H1 (cell line): ENCODE results near the gene KRT83. TPM values are rescaled to one million over a fixed set of nuclear protein-coding genes. Genes with fewer than 3 reads are reported as not detected.
"Not testable (repeated sequence)": the region's sequence is repeated elsewhere in the genome, so short reads cannot be mapped to it uniquely, and the experiment has no call there.

Experiments used
- CTCF ChIA-PET: fragments of 300-600 bp; sonication (Branson Sonifier 250); formaldehyde crosslinking; loops from one replicate; lab custom pipeline; 2021; ENCODE audit not compliant: partially characterized antibody; lab: Charles Lee
- POLR2A ChIA-PET: fragments of 300-600 bp; sonication (Branson Sonifier 250); formaldehyde crosslinking; loops from one replicate; lab custom pipeline; 2021; ENCODE audit warnings: inconsistent platforms; ENCODE audit not compliant: partially characterized antibody; lab: Charles Lee
- DNase-seq, 2 experiments: peaks; one replicate each; pipeline versions ENCODE4 v3.0.0 to v3.0.0-alpha.2; 2010 to 2022; ENCODE audit warnings: low spot score in 2 of 2, low read depth in 1 of 2, mixed read lengths in 1 of 2
- FAIRE-seq: peaks from 2 replicates; lab custom pipeline; 2011; peaks lifted over from hg19 to GRCh38; lab: Jason Lieb, UNC
- H2AFZ ChIP-seq: 2 replicates; pipeline ENCODE4 v1.8.1; 2012; ENCODE audit warnings: low read length, inconsistent platforms
- H2AK5ac ChIP-seq: 2 replicates; pipeline ENCODE4 v1.6.1; 2013; ENCODE audit warnings: low read depth, low read length
- H2BK120ac ChIP-seq: replicated peaks from 2 replicates; pipeline ENCODE3; 2013; ENCODE audit warnings: low read depth, low read length, inconsistent platforms
- H2BK12ac ChIP-seq: 2 replicates; pipeline ENCODE4 v1.6.1; 2013; ENCODE audit warnings: low read depth, low read length
- H2BK15ac ChIP-seq: 2 replicates; pipeline ENCODE4 v1.6.1; 2013; ENCODE audit warnings: low read length
- H2BK20ac ChIP-seq: 2 replicates; pipeline ENCODE4 v1.6.1; 2013; ENCODE audit warnings: low read length
- H2BK5ac ChIP-seq: 2 replicates; pipeline ENCODE4 v1.6.1; 2013; ENCODE audit warnings: low read depth, low read length
- H3K14ac ChIP-seq: 2 replicates; pipeline ENCODE4 v1.6.1; 2013; ENCODE audit warnings: inconsistent platforms; ENCODE audit not compliant: insufficient read length
- H3K18ac ChIP-seq: 2 replicates; pipeline ENCODE4 v1.6.1; 2013; ENCODE audit warnings: low read length; ENCODE audit errors: extremely low read depth
- H3K23ac ChIP-seq: 2 replicates; pipeline ENCODE4 v1.6.1; 2013; ENCODE audit warnings: inconsistent platforms; ENCODE audit not compliant: insufficient read length
- H3K23me2 ChIP-seq: 2 replicates; pipeline ENCODE4 v1.6.1; 2013; ENCODE audit warnings: low read depth, low read length
- H3K27ac ChIP-seq: 2 replicates; pipeline ENCODE4 v1.6.1; 2011; ENCODE audit warnings: low read depth, low read length, inconsistent platforms
- H3K27me3 ChIP-seq, 4 experiments: replicated peaks in 1 of 4; 1 replicate in 1 of 4; 2 replicates in 3 of 4; pipeline versions ENCODE4 v1.6.1 to v1.8.1; 2011 to 2013; ENCODE audit warnings: low read length in 3 of 4, mild to moderate bottlenecking in 3 of 4, inconsistent platforms in 2 of 4, mixed read lengths in 2 of 4, moderate library complexity in 1 of 4; ENCODE audit not compliant: control insufficient read depth in 3 of 4, insufficient read depth in 3 of 4; ENCODE audit errors: extremely low read depth in 1 of 4
- H3K36me3 ChIP-seq, 4 experiments: 2 replicates each; pipeline versions ENCODE4 v1.6.1 to v1.8.1; 2011 to 2013; ENCODE audit warnings: mild to moderate bottlenecking in 4 of 4, low read length in 3 of 4, moderate library complexity in 2 of 4, control low read depth in 1 of 4, inconsistent platforms in 1 of 4; ENCODE audit not compliant: insufficient read depth in 4 of 4, control insufficient read depth in 2 of 4
- H3K4ac ChIP-seq: replicated peaks from 2 replicates; pipeline ENCODE3; 2013; ENCODE audit warnings: low read length, low read depth, mixed read lengths, inconsistent platforms; ENCODE audit not compliant: insufficient read length
- H3K4me1 ChIP-seq, 4 experiments: replicated peaks in 1 of 4; 1 replicate in 1 of 4; 2 replicates in 3 of 4; pipeline versions ENCODE4 v1.6.1 to v1.8.1; 2011 to 2013; ENCODE audit warnings: low read length in 3 of 4, inconsistent platforms in 2 of 4, mixed read lengths in 1 of 4; ENCODE audit not compliant: insufficient read depth in 4 of 4, control insufficient read depth in 3 of 4
- H3K4me2 ChIP-seq, 2 experiments: 2 replicates each; pipeline versions ENCODE4 v1.6.1 to v1.8.1; 2011 to 2013; ENCODE audit warnings: low read depth in 2 of 2, low read length in 2 of 2, control low read depth in 1 of 2, inconsistent platforms in 1 of 2, mild to moderate bottlenecking in 1 of 2; ENCODE audit not compliant: insufficient read depth in 1 of 2
- H3K4me3 ChIP-seq, 4 experiments: fragments of 200-600, 300-600 bp in 1 of 4; sonication (generic), shearing (Covaris generic), sonication (Bioruptor Twin) in 1 of 4; 2 replicates each; pipeline versions ENCODE4 v1.5.1 to v1.8.1; 2011 to 2016; ENCODE audit warnings: low read length in 4 of 4, low read depth in 3 of 4, control low read depth in 2 of 4, inconsistent platforms in 2 of 4, mild to moderate bottlenecking in 2 of 4, mixed read lengths in 1 of 4, moderate library complexity in 1 of 4; ENCODE audit not compliant: insufficient read depth in 2 of 4; ENCODE audit errors: extremely low read depth in 1 of 4
- H3K56ac ChIP-seq: replicated peaks from 2 replicates; pipeline ENCODE3; 2013; ENCODE audit warnings: low read depth, mild to moderate bottlenecking, mixed read lengths, low read length, inconsistent platforms; ENCODE audit not compliant: insufficient read length
- H3K79me1 ChIP-seq: 2 replicates; pipeline ENCODE4 v1.6.1; 2013; ENCODE audit warnings: low read depth, low read length, control low read depth
- H3K79me2 ChIP-seq, 2 experiments: 2 replicates each; pipeline versions ENCODE4 v1.6.1 to v1.8.1; 2012 to 2013; ENCODE audit warnings: low read length in 2 of 2, mild to moderate bottlenecking in 2 of 2, inconsistent platforms in 1 of 2; ENCODE audit not compliant: insufficient read depth in 2 of 2, control insufficient read depth in 1 of 2
- H3K9ac ChIP-seq, 4 experiments: replicated peaks in 1 of 4; 1 replicate in 1 of 4; 2 replicates in 3 of 4; pipeline versions ENCODE4 v1.6.1 to v1.8.1; 2011 to 2013; ENCODE audit warnings: low read depth in 3 of 4, low read length in 3 of 4, control low read depth in 2 of 4, mild to moderate bottlenecking in 2 of 4, moderate library complexity in 2 of 4, inconsistent platforms in 1 of 4; ENCODE audit errors: extremely low read depth in 1 of 4
- H3K9me3 ChIP-seq, 2 experiments: 2 replicates each; pipeline versions ENCODE4 v1.6.1 to v1.8.1; 2012 to 2013; ENCODE audit warnings: mild to moderate bottlenecking in 2 of 2, moderate library complexity in 2 of 2, control low read depth in 1 of 2, inconsistent platforms in 1 of 2, low read depth in 1 of 2, low read length in 1 of 2, mixed read lengths in 1 of 2; ENCODE audit not compliant: insufficient read depth in 2 of 2
- H4K20me1 ChIP-seq, 2 experiments: replicated peaks in 1 of 2; 2 replicates each; pipeline versions ENCODE3 to v1.8.1; 2011 to 2013; ENCODE audit warnings: inconsistent platforms in 2 of 2, low read length in 2 of 2, mild to moderate bottlenecking in 1 of 2; ENCODE audit not compliant: insufficient read depth in 2 of 2, control insufficient read depth in 1 of 2
- H4K5ac ChIP-seq: 2 replicates; pipeline ENCODE4 v1.6.1; 2013; ENCODE audit warnings: low read length, low read depth, mixed read lengths, inconsistent platforms; ENCODE audit not compliant: insufficient read length
- H4K8ac ChIP-seq: 2 replicates; pipeline ENCODE4 v1.8.0; 2013; ENCODE audit warnings: mild to moderate bottlenecking, moderate library complexity, low read length, inconsistent platforms; ENCODE audit not compliant: insufficient read depth; ENCODE audit errors: extremely low read depth
- H4K91ac ChIP-seq: replicated peaks from 2 replicates; pipeline ENCODE3; 2013; ENCODE audit warnings: low read length, mixed read lengths, inconsistent platforms; ENCODE audit not compliant: insufficient read length
- GABPA ChIP-seq: IDR thresholded peaks from 2 replicates; pipeline ENCODE4 v1.6.1; 2011; ENCODE audit warnings: mild to moderate bottlenecking, low read length, moderate library complexity, borderline replicate concordance; ENCODE audit not compliant: insufficient read depth
- RAD21 ChIP-seq, 2 experiments: IDR thresholded peaks in 1 of 2; conservative IDR thresholded peaks in 1 of 2; 2 replicates each; pipeline ENCODE4 v1.6.1; 2011; ENCODE audit warnings: low read depth in 2 of 2, low read length in 2 of 2, improper control_type of control experiment in 1 of 2, inconsistent platforms in 1 of 2, mild to moderate bottlenecking in 1 of 2, moderate library complexity in 1 of 2
- SIRT6 ChIP-seq: IDR thresholded peaks from one replicate; pipeline ENCODE4 v1.7.1; 2012; ENCODE audit warnings: low read length, inconsistent platforms
- SP4 ChIP-seq: IDR thresholded peaks from 2 replicates; pipeline ENCODE4 v1.6.1; 2012; ENCODE audit warnings: low read length, inconsistent platforms
- TBP ChIP-seq: IDR thresholded peaks from 2 replicates; pipeline ENCODE4 v1.6.1; 2011; ENCODE audit warnings: low read depth, low read length, improper control_type of control experiment
- TCF12 ChIP-seq: IDR thresholded peaks from 2 replicates; pipeline ENCODE4 v1.6.1; 2011; ENCODE audit warnings: low read depth, mild to moderate bottlenecking, low read length
- WGBS, 2 experiments: shearing (Covaris generic) in 1 of 2; methylation state at CpG; one replicate each; pipeline versions ENCODE4 v1.1.6 to v1.1.7; 2013 to 2015; ENCODE audit warnings: low lambda C conversion rate in 2 of 2, mixed read lengths in 2 of 2, inconsistent platforms in 1 of 2, low coverage in 1 of 2, missing lambda C conversion rate in 1 of 2; ENCODE audit not compliant: insufficient replicate concordance in 2 of 2, insufficient coverage in 1 of 2, insufficient read length in 1 of 2; ENCODE audit errors: extremely low coverage in 1 of 2, missing lambda C conversion rate in 1 of 2; 5-methylcytosine and 5-hydroxymethylcytosine counted together
- polyA plus RNA-seq, 7 experiments: library from polyadenylated mRNA; depleted of rRNA in 3 of 7; stranded (reverse) in 5 of 7; unstranded in 2 of 7; fragments of >200 nt in 5 of 7; fragments of 200-250 nt in 2 of 7; gene quantifications; 1 replicate in 5 of 7; 2 replicates in 1 of 7; 4 replicates in 1 of 7; pipeline versions ENCODE4 v1.2.1 to v1.2.3, GENCODE V29; 2011 to 2013; ENCODE audit warnings: missing spikeins in 2 of 7, mixed read lengths in 2 of 7
- total RNA-seq: library from RNA; stranded (reverse); fragmentation: NEBNext Ultra II Directional; extraction: Animal tissue kit (Norgen Biotek cat#: 25700); gene quantifications from 2 replicates; pipeline ENCODE4 v1.2.1, GENCODE V29; 2021

KRT83 gene
- total and polyA plus RNA-seq, 2 of the 8 experiments (the other 6 are each of a cell fraction or from before 2014, with no cell fraction given) = not detected

DNA sequence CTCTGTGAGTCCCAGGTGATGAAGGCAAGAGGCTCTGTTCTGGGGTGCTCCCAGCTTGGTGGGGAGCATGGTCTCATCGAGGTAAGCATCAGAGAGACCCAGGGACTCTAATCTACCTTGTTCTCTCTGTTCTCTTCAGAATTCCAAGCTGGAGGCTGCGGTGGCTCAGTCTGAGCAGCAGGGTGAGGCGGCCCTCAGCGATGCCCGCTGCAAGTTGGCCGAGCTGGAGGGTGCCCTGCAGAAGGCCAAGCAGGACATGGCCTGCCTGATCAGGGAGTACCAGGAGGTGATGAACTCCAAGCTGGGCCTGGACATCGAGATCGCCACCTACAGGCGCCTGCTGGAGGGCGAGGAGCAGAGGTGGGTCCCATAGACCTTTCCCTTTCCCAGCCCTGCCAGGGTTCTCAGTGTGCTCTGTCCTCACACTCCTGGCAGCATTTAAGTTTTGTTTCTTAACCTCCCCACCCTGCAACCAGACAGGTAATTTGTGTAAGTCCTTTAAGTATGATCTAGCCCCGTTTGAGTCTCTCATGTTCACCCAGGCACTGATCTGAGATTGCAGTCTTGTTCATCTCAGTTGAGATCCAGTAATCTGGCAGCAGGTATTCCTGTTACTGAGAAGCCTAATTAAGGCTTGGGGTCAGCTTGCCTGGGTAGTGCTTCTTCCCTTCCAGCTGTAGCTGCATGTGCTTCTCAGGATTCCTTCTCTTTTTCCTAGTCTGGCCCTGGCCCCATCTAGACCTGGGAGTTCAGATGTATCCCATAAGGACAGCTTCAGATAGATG lies 15.1 kb downstream of the KRT83 start (continued):
- TF ChIP-seq SIRT6 = no peak
- no peak for TF ChIP-seq SP4
- TF ChIP-seq GABPA = no peak
- TF ChIP-seq RAD21 (IDR thresholded peaks at IDR 0.05 in 1 of 2, conservative IDR thresholded peaks at IDR 0.05 in 1 of 2; ENCODE audit: low read depth in 2 of 2, low read length in 2 of 2) = peak; percentile 23 to 27; a peak in 2 of 4 replicates
- TF ChIP-seq TBP = no peak
- no peak for TF ChIP-seq TCF12
- TF ChIP-seq, all 59 proteins: peak for 2

DNA sequence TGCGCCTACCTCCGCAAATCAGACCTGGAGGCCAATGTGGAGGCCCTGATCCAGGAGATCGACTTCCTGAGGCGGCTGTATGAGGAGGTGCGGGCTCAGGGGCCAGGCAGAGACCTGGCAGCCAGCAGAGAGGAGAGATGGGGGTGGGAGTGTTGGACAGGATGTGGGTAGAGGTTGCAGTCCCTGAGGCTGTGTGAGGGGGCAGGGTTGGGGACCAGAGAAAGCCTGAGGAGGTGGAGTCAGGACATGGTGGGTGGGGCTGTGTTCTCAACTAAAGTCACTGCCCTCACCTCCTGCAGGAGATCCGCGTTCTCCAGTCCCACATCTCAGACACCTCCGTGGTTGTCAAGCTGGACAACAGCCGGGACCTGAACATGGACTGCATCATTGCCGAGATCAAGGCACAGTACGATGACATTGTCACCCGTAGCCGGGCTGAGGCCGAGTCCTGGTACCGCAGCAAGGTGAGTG lies 16.2 kb downstream of the KRT83 start:
- H3K18ac ChIP-seq, H3K79me1 ChIP-seq, H3K4me2 ChIP-seq, H4K5ac ChIP-seq, H2AK5ac ChIP-seq, H4K8ac ChIP-seq, H2BK120ac ChIP-seq, H3K14ac ChIP-seq, H3K36me3 ChIP-seq, H3K79me2 ChIP-seq, H2BK12ac ChIP-seq, H4K91ac ChIP-seq, FAIRE-seq, H3K27ac ChIP-seq, H3K4me1 ChIP-seq, H3K9ac ChIP-seq, H3K56ac ChIP-seq, POLR2A ChIA-PET, H2AFZ ChIP-seq, H2BK15ac ChIP-seq, H2BK5ac ChIP-seq, H2BK20ac ChIP-seq, H4K20me1 ChIP-seq, H3K4ac ChIP-seq, H3K4me3 ChIP-seq, H3K9me3 ChIP-seq, H3K23ac ChIP-seq, DNase-seq: not testable (repeated sequence)
- CTCF ChIA-PET = interaction anchor here (0.7 to 13.1 kb wide), 8 partner anchors 10 to 119 kb away, joined by 3 to 353 read pairs (median 5); partner anchors contain the start of genes KRT83 and KRT86
- peaks cover 14% of the 10 kb centered on the region; the same call in 1 of the 2 replicates for H3K23me2 ChIP-seq
- H3K27me3 ChIP-seq = peaks cover 21 to 43% (median 35%) of the 10 kb centered on the region in 4 experiments
- 84% methylated on average over 15 of the region's 15 CpGs; no CpG with 5 or more reads in 1 of the 2 experiments for WGBS, 2 experiments
